Measurements from ENCODE around the gene DXO.

- no peak for TF ChIP-seq CTCF (IDR thresholded peaks at IDR 0.05)
- TF ChIP-seq ZFX (IDR thresholded peaks at IDR 0.05; ENCODE audit: borderline replicate concordance): no peak
Observed at GRCh38 chr6:31927242-31927862, 44.6 kb downstream of the DXO start, which contains the start of gene C2.
